ENCODE measurements around the gene ERF.

ERF gene

GRCh38 chr19:42254850-42255765 lies at the start of gene ERF:
TSS of gene ERF (minus strand) at chr19:42255128. CDS start at chr19:42254999, 129 bp downstream.
- peak; percentile 86 for DNase-seq (ENCODE audit: low read depth)

GRCh38 chr19:42303876-42304275 lies 48.9 kb upstream of the ERF start:
- DNase-seq (ENCODE audit: low read depth), result no peak

GRCh38 chr19:42303101-42303464 lies 48.2 kb upstream of the ERF start:
- no peak for DNase-seq (ENCODE audit: low read depth)

- no peak for DNase-seq (ENCODE audit: low read depth)
These were observed 46.8 kb upstream of the ERF start, which contains the start of gene PRR19 for GRCh38 chr19:42301646-42302203. TSS of gene PRR19 (plus strand) at chr19:42302132. CDS start at chr19:42309585, 7,453 bp downstream.

GRCh38 chr19:42297039-42297438 lies 42.1 kb upstream of the ERF start:
- DNase-seq (ENCODE audit: low read depth), result no peak

- DNase-seq (ENCODE audit: low read depth), result peak; percentile 88
These were observed 41.0 kb upstream of the ERF start for GRCh38 chr19:42295831-42296525.

- no peak for DNase-seq (ENCODE audit: low read depth)
These were observed 40.4 kb upstream of the ERF start for GRCh38 chr19:42295342-42295741.

- DNase-seq (ENCODE audit: low read depth), result no peak
These were observed 39.7 kb upstream of the ERF start for GRCh38 chr19:42294471-42295137.

GRCh38 chr19:42293948-42294347 lies 39.0 kb upstream of the ERF start:
- no peak for DNase-seq (ENCODE audit: low read depth)

- no peak for DNase-seq (ENCODE audit: low read depth)
These were observed 38.6 kb upstream of the ERF start for GRCh38 chr19:42293540-42293939.

- DNase-seq (ENCODE audit: low read depth), result no peak
These were observed 38.0 kb upstream of the ERF start for GRCh38 chr19:42292963-42293362.

GRCh38 chr19:42292042-42292960 lies 37.4 kb upstream of the ERF start:
- DNase-seq (ENCODE audit: low read depth), result no peak

GRCh38 chr19:42291435-42291810 lies 36.5 kb upstream of the ERF start:
- no peak for DNase-seq (ENCODE audit: low read depth)

- DNase-seq (ENCODE audit: low read depth), result no peak
These were observed 35.9 kb upstream of the ERF start for GRCh38 chr19:42290523-42291434.

- no peak for DNase-seq (ENCODE audit: low read depth)
These were observed 35.2 kb upstream of the ERF start for GRCh38 chr19:42290136-42290522.

- no peak for DNase-seq (ENCODE audit: low read depth)
These were observed 34.7 kb upstream of the ERF start for GRCh38 chr19:42289556-42290041.

GRCh38 chr19:42288881-42289555 lies 34.1 kb upstream of the ERF start:
- DNase-seq (ENCODE audit: low read depth), result no peak

- DNase-seq (ENCODE audit: low read depth), result no peak
These were observed 33.5 kb upstream of the ERF start for GRCh38 chr19:42288387-42288786.

GRCh38 chr19:42287827-42288107 lies 32.8 kb upstream of the ERF start:
- no peak for DNase-seq (ENCODE audit: low read depth)
